GM19463 (cell line): ENCODE data around the gene ROR2.
"Not testable (repeated sequence)": the region's sequence is repeated elsewhere in the genome, so short reads cannot be mapped to it uniquely, and the experiment has no call there.

Source experiments
- ATAC-seq: cut with Tn5 transposase; IDR thresholded peaks from one replicate; pipeline ENCODE4 v1.9.1; 2021; ENCODE audit warnings: mild to moderate bottlenecking, moderate library complexity; ENCODE audit not compliant: unreplicated experiment

Gene ROR2

GRCh38 chr9:91949946-91950664 is at the start of gene ROR2:
Gene ROR2, minus strand, starts transcription at chr9:91950228.
- ATAC-seq: peak; percentile 75

- no peak for ATAC-seq
Observed at GRCh38 chr9:91995000-91995655, 45.1 kb upstream of the ROR2 start.

- ATAC-seq: no peak
Observed at GRCh38 chr9:91994422-91994821, 44.4 kb upstream of the ROR2 start.

GRCh38 chr9:91992461-91993041 is 42.5 kb upstream of the ROR2 start:
- ATAC-seq: no peak

- ATAC-seq: no peak
Observed at GRCh38 chr9:91991721-91992341, 41.8 kb upstream of the ROR2 start.

GRCh38 chr9:91986248-91986647 is 36.2 kb upstream of the ROR2 start:
- no peak for ATAC-seq

GRCh38 chr9:91985692-91986091 is 35.7 kb upstream of the ROR2 start:
- ATAC-seq: no peak

- ATAC-seq: no peak
Observed at GRCh38 chr9:91978740-91979414, 28.8 kb upstream of the ROR2 start.

GRCh38 chr9:91975254-91975653 is 25.2 kb upstream of the ROR2 start:
- ATAC-seq: not testable (repeated sequence)

GRCh38 chr9:91972711-91973110 is 22.7 kb upstream of the ROR2 start:
- ATAC-seq: no peak

- ATAC-seq: no peak
Observed at GRCh38 chr9:91972076-91972626, 22.1 kb upstream of the ROR2 start.

- no peak for ATAC-seq
Observed at GRCh38 chr9:91967259-91967658, 17.2 kb upstream of the ROR2 start.

GRCh38 chr9:91966503-91966902 is 16.5 kb upstream of the ROR2 start:
- ATAC-seq: no peak

- no peak for ATAC-seq
Observed at GRCh38 chr9:91963711-91964240, 13.7 kb upstream of the ROR2 start.

- no peak for ATAC-seq
Observed at GRCh38 chr9:91960367-91960766, 10.3 kb upstream of the ROR2 start.

- no peak for ATAC-seq
Observed at GRCh38 chr9:91958174-91958573, 8.1 kb upstream of the ROR2 start.

GRCh38 chr9:91954841-91955471 is 4.9 kb upstream of the ROR2 start:
- ATAC-seq: no peak

GRCh38 chr9:91953718-91954117 is 3.7 kb upstream of the ROR2 start:
- ATAC-seq: no peak

- ATAC-seq: no peak
Observed at GRCh38 chr9:91951944-91952520, 2.0 kb upstream of the ROR2 start.

GRCh38 chr9:91949392-91949945 is 559 bp downstream of the ROR2 start:
- ATAC-seq: no peak
